ENCODE data around the gene ZNF766. TPM values are rescaled to one million over a fixed set of nuclear protein-coding genes. Genes with fewer than 3 reads are reported as not detected.

ZNF766 gene
- total and polyA plus RNA-seq, 9 of the 15 experiments (the other 6 are each of a cell fraction or from before 2014, with no cell fraction given) = 6.7 to 23.0 (median 11.2) TPM

- TF ChIP-seq TCF7L2 (IDR thresholded peaks at IDR 0.05; ENCODE audit: low read depth, low read length) (no peak), IRF2 (CRISPR knock-in tag; IDR thresholded peaks at IDR 0.05) (no peak), ATF7 (IDR thresholded peaks at IDR 0.05) (peak; percentile 70; the same call in 1 of the 2 replicates), SMAD1 (IDR thresholded peaks at IDR 0.05; ENCODE audit: low read depth, low read length, partially characterized antibody) (peak; percentile 26), CBX1 (IDR thresholded peaks at IDR 0.05; ENCODE audit: low read depth) (no peak), CBFA2T2 (conservative IDR thresholded peaks at IDR 0.05) (no peak), ZNF57 (CRISPR knock-in tag; IDR thresholded peaks at IDR 0.05) (no peak), PHTF2 (CRISPR knock-in tag; IDR thresholded peaks at IDR 0.05) (no peak), RAD21 (CRISPR knock-in tag; conservative IDR thresholded peaks at IDR 0.05 in 1 of 2, IDR thresholded peaks at IDR 0.05 in 1 of 2) (no peak), ZZZ3 (IDR thresholded peaks at IDR 0.05) (no peak), ZKSCAN1 (IDR thresholded peaks at IDR 0.05; ENCODE audit: low read depth, low read length) (no peak), BDP1 (IDR thresholded peaks at IDR 0.05; ENCODE audit: insufficient read depth, insufficient read length) (no peak), FUS (optimal IDR thresholded peaks at IDR 0.05; ENCODE audit: low read depth, low read length) (no peak), GMEB1 (CRISPR knock-in tag; IDR thresholded peaks at IDR 0.05) (peak; percentile 67), DMBX1 (CRISPR knock-in tag; IDR thresholded peaks at IDR 0.05; ENCODE audit: borderline replicate concordance) (no peak), SP1 (CRISPR knock-in tag; IDR thresholded peaks at IDR 0.05) (peak; percentile 91), BMI1 (IDR thresholded peaks at IDR 0.05; ENCODE audit: low read length) (no peak), RFX1 (IDR thresholded peaks at IDR 0.05) (no peak)
These were observed at the start of gene ZNF766 (continued) for GRCh38 chr19:52269338-52270261.
